GM21515 (cell line): ENCODE data around the gene ABAT.
"Not testable (repeated sequence)": the region's sequence is repeated elsewhere in the genome, so short reads cannot be mapped to it uniquely, and the experiment has no call there.

Experiments used
- ATAC-seq: cut with Tn5 transposase; IDR thresholded peaks from one replicate; pipeline ENCODE4 v1.9.1; 2021; ENCODE audit not compliant: unreplicated experiment

The ABAT gene

DNA sequence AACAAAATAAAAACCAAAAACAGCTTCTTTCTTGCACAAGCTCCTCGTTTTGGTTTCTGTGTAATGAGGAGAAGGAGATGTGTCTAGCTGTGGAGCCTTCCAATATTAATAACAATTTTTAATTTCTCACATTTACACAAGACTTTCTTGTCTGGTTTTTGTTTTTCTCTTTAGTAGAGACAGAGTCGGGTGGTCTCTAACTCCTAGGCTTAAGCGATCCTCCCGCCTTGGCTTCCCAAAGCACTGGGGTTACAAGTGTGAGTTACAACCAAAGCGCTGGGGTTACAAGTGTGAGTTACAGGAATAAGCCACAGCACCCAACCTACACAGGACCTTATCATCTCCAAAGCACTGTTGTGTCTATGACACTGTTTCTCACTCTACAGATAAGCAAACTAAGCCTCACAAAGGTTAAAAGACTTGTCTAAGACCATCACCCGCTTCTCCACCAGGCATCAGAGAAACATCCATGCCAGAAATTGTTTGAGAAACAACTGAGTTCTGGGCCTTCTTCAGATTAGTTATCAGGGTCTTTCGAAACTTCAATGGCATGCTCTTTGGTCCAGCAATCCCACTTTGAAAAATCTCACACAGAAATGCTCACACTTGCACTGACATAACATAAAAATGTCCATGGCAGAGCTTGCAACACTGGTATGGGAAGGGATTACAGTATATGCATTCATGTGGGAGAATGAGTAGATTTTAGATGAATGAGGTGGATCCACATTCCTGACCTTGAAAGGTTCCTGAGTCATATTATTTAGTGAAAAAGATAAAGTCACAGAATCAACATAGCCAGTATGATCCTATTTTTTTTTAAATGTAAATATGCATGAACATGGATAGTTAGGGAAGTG, 3.9 kb downstream of the ABAT start:
- ATAC-seq = no peak

DNA sequence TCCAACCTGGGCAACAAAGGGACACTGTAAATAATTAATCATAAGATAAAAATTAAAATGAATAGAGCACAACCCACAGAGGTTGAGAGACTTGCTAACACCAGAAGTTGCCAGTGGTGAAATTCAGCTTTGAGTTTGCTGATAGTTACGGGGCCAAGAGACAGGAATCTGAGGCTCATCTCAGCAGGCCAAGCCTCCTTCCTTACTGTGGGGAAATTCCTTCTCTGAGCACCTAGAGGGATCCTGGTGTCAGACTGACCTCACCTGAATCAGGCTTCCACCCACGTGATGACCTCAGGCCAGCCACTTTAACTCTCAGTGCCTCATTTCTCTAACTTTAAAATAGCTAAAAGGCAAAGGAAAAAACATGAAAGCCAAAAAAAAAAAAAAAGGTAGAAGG, 4.7 kb downstream of the ABAT start:
- no peak for ATAC-seq

DNA sequence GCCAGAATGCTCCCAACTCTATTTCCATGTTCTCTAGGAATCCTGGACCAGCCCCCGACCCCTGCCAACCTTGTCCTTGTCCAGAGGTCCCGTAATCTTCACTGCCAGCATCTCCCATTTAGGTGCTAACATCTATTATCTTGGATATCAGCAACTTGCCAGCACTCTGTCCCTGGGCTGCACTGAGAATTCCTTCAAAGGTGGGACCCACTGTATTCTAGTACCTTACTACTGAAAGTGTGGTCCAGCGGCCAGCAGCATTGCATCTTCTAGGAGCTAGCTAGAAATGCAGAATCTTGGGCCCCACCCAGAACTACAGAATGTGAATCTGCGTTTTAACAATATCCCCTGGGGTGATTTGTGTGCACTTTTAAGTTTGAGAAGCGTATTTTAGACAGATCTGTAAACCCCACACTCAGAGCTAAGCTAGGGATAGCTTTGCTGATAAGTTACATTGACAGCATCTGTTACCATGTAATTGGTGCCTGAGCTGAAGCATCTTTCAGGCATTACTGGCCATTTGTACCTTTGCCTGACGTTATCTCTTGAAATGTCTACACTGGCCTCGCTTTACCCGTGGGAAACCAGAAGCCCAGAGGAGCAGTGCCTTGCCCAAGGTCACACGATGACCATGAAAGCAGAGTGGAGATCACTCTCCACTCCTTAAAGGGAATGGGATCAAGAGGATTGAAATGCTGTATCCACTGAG, 8.3 kb downstream of the ABAT start:
- ATAC-seq = no peak

DNA sequence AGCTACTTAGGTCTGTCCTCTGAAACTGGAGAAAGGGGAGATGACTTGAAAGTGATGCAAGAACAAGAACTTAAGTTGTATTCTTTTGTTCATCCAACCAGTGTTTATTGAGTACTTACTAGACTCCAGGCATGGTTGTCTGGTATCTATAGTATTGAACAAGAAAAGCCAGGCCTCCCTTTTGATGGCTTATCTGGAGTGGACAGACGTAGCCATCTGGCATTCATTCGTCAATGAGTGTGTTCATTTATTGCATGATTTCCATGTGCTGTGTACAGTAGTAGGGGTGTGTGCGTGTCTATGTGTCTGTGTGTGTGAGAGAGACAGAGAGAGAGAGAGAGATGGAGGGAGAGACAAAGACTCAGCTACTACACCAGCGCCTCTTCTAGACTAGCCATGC, 9.2 kb downstream of the ABAT start:
- ATAC-seq = no peak

DNA sequence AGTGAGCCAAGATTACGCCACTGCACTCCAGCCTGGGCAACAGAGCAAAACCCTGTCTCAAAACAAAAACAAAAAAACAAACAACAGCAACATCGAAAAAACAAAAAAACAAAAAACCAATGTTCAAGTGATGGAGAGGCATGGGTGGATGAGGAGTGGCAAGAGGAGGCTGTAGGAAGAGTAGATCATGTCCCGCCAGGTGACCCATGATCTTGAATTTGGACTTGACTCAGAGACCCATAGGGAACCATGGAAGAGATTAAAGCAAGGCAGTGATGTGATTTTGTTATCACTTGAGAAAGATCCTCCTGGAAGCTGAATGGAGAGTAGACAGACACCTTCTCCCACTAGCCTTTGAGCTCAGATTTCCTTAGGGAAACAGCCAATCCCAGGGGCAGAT, 11.2 kb downstream of the ABAT start:
- ATAC-seq = no peak

DNA sequence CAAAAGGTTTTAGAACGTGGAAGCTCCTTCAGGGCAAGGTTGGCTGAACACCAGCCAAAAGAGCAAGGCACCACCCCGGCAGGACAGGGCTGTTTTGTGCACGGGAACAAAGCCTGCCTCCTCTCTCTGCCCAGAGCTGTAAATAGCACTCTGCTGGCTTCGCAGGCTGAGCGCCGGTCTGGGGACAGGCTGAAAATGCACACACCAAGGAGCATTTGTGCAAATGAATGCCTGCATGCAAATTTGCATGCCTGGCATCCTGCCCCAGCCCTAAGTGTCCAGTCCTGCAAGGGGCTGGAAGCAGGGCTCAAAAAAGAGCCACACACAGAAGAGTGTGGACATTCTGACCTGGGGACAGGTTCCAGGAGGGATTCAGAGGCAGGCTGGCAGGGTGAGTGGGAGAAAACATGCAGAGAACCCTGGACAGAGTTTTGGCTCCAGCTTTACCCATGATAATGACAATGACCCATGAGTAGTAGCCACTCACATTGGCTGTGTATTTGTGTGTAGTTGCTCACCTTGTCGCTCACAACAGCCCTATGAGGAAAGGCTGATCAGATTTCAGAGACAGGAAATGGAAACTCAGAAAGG, 11.7 kb downstream of the ABAT start:
- ATAC-seq = no peak

DNA sequence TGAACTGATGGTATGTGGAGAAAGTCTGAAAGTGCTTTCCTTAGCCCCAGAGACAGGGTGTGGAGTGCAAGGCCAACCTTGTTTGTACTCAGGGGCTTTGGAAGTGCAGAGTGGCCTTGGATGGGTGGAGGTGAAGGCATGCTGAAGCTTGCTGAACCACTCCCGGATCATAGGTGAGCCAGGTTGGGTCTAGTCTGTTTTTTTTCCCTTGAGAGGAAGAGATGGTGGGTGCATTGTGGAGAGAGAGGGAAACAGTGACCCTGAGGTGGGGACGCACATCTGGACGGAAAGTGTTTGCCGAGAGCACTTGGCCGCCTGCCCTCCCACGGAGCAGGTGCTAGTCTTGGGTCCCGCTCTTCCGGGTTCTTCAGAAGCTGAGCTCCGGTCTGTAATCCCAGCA, 12.5 kb downstream of the ABAT start:
- no peak for ATAC-seq

DNA sequence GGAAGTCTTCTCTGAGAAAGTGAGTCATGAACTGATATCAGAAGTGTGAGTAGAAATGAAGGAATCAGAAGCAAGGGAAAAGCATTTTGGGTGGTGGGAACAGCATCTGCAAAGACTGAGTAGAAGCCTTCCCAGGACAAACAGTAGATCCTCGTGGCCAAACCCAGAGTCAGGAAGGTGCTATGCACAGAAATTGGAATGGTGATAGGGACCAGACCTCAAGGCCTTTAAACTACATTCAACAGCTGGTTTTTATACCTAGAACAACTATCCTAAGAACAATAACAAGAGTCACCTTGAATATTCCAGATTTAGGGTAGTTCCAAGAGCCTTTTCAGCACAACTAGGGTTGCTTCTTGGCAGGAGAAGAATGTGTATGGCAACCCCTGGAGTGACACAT, 15.3 kb downstream of the ABAT start:
- ATAC-seq = no peak

DNA sequence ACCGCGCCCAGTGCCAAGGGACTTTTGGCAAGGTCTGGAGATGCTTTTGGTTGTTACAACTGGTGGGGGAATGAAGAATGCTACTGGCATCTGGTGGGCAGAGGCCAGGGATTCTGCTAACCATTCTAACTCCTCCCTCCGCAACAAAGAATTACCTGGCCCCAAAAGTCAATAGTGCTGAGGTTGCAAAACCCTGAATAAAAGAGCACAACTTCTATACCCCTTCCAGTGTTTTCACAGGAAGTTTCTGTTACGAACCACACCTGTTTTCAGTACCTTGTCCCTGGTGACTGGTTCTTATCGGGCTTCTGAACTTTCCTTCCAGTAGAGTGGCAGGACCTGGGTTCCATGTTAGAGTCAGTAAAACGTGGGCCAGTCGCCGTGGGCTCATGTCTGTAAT, 17.3 kb downstream of the ABAT start:
- no peak for ATAC-seq

DNA sequence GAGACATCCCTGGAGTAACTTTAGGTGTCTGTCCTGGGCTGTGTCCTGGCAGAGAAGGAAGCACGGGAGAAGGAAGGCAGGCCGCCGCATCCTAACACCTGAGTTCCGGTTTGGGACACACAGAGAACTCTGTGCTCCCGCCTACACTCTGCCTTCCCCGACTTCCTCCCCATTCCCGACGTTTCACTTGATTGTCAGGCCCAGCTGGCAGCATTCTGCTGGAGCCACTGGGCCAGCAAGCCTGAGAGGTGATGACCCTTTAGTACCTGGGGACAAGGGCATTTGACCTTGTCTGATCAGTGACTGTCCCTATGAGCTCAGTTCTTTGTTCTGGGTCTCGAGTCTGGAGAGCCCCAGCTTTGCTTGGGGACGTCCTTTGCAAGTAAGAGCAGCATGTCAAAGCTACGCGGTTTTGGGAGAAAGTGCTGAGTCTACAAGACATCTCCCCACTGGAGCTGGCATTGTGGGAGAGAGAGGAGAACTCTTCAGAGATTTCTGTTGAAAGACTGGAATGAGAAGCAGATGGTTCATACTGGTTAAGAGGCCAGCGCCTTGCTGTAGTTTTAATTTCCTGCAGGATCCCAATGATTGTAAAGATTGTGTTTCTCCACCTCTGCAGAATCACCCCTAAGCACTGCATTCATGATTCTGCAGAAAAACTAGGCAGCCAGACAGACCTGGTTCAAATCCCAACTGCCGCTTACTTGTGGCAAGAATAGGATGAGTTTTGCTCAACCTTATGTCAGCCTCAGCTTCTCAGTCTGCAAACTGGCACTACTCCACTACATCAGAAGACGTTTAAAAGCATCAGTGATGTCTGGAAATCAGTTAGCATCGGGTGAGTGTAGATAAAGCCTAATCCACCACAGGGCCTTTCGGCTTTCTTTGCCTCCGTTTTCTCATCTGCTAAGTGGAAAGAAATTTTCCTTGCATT, 20.6 kb downstream of the ABAT start:
- ATAC-seq = no peak

DNA sequence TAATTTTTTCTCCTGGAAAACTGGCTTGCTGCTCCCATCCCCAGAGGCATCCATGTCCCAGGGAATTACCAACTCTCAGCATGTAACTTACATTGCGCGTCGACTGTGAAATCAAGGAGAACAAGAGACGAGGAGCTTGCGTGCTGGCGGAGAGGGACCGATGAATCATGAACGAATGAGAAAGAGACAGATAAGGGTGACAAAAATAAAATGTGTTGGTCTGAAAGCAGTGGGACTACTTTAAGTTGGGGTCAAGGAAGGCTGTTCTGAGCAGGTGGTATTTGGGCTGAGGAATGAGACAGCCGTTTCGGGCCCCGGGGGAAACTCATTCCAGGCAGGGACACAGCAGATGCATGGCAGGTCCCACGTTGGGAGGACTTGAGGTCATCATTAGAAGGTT, 22.5 kb downstream of the ABAT start:
- ATAC-seq = no peak

DNA sequence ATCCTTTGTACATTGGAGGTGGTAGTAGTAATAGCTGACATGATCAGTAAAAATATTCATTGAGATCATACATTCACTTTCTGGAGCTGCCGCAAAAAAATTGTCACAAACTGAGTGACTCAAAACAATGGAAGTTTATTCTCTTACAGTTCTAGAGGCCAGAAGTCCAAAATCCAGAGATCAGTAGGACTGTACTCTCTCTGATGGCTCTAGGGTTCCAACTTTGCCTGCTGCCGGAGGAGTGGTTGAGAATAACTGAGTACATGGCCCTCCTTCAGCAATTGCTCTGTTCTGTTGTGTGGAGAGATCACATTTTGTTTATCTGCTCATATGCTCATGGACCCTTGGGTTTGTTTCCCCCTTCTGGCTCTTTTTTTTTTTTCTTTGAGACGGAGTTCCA, 23.5 kb downstream of the ABAT start:
- no peak for ATAC-seq

DNA sequence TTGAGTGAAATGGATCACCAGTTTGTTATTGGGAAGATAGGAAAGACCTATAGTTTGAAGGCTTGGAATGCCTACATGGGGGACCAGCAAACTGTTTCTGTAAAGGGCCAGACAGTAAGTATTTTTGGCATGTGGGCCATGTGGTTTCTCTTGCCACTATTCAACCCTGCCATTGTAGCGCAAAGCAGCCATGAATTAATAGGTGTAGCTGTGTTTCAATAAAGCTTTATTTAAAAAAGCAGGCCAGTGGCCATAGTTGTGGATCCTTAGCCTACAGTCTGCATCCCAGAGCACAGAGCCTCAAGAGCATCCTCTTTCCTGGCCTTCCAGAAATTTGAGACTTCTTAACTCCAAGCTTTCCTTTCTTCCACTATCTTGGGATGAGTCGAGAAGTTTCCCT, 29.3 kb downstream of the ABAT start:
- ATAC-seq = no peak

DNA sequence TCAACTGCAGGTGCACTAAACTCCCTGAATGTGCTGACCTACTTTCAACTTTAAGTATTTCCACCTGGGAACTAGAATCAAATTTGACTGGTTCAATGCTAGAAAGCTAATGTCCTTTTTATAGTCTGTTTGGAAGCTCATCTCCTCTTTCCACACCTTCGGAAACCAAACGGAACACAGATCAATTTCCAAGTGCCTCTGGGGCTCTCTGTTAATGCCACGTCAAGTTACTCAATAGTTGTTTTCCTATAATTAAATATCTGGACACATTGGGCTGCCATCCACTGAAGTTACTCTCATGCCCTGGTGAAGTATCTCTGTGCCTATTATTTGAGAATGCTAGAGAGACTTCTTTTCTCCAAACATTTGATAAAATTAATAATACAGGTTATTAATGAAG, 29.7 kb downstream of the ABAT start:
- ATAC-seq = no peak

DNA sequence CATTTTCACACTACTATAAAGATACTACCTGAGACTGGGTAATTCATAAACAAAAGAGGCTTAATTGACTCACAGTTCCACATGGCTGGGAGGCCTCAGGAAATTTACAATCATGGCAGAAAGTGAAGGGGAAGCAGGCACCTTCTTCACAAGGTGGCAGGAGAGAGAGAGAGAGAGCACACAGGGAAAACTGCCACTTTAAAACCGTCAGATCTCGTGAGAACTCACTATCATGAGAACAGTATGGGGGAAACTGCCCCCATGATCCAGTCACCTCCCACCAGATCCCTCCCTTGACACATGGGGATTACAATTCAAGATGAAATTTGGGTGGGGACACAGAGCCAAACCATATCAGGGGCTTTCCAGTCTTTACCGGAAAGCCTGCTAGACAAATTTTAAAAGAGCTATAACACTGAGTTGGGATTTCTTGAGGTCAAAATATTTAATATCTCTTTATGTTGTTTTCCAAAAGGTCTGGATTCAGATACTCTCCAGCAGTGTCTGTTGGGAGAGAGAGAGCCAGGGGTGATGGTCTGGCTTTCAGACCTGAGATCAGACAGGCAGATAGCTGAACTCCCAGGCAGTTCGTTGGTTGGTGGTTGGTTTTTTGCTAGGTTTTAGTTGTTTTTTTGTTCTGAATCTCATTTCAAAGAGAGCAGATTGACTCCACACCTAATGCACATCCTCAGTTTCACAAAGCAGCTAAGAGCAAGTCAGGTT, 30.8 kb downstream of the ABAT start:
- not testable (repeated sequence) for ATAC-seq

DNA sequence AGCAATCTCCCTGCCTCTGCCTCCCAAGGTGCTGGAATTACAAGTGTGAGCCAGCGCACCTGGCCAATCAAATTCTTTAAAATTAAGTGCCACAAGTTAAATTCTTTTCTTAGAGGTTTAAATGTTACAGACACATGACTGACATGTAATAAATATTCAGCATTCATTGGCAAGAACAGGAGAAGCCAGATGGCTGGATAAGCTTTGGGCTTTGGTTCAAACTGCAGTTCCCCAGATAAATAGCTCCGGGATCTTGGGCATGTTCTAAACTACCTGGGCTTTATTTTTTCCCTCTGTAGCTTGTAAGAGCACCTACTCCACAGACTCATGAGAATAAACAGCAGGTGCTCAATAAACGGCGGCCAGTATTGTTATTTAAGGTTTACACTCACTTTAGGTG, 34.1 kb downstream of the ABAT start:
- ATAC-seq = no peak

DNA sequence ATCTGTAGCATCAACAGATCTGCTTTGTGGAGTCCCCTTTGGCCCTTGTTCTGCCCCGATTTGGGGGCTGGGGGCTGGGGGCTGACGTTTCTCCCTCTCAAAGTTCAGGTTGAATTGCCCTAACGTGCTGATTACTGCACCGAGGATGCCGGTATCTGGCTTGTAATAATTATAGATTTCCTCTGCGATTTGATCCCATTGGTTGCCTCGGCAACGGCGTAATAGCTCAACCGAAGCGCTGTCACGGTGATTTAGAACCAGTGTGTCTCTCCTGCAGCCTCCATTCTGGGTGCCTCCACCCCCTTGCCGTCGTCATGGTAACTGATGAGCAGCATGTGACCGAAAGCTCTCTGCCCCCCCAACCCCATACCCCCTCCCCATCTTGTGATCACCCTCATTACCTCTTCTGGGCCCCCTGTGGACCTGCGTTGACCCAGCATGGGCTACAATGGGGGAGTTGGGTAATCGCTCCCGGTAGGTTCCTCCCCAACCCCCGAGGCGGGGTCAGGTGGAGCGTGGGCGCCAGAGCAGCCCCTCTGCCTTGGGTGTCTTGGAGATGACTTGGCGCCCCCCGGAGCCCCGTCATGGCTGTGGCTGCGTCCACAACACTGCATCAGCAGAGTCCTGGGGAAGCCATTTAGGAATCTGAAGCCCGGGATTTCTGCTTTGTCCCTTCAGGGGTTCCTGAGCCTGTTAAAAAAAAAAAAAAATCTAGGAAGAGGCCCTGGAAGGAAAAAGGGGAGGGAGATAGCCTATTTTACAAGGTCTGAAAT, 38.4 kb downstream of the ABAT start:
- ATAC-seq = no peak

DNA sequence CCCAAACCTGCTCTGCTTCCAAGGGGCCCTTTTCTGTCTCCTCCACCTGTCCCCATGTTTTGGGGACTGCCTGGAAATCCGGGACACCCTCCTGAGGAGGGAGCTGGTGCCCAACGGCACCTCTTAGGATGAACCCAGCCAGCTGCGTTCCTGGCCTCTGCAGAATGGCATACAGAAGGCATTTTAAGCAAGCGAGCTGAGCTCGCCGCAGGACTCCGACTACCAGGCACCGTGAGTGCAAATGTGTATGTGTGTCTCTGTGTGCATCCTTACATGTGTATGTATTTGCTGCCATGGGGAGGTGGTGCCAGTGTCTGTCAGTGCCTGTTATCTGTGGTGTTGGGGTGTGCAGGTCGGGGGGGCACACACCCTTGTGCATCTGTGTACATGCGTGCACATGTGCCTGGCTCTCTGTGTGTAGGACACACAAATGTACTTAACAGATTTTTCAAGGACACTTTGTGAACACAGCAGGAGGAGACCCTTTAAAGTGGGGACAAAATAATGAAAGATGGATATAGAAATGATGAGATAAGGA, 39.3 kb downstream of the ABAT start:
- ATAC-seq = no peak

DNA sequence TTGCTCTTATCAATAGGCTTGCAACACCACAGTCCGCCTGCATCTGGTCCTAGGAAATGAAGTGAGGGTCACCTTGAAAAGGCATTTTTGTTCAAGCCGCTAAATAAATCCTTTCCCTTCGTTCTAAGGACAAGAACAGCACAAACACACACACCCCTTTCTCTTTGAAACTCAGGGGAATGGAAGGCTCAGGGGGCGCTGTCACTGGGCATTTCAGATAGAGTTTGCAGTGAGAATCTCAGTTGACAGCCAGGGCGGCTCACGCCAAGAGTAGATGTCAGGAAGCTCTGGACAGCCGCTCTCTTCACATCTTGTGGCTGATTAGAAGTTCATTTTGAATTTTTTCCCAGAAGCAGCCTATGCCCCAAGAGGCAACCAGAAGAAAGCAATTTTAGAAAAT, 39.8 kb downstream of the ABAT start:
- ATAC-seq = no peak
